HepG2 (cell line): Measurements from ENCODE around the gene INF2. TPM values are rescaled to one million over a fixed set of nuclear protein-coding genes. Genes with fewer than 3 reads are reported as not detected.
A peak's percentile ranks its signal among the peaks of the same experiment; 100 is the strongest.

Experiments
- ATF5 ChIP-seq: sonication (generic); formaldehyde crosslinking; IDR thresholded peaks from 2 replicates; pipeline ENCODE4 v1.4.0; 2020; ENCODE audit warnings: mild to moderate bottlenecking, low read depth, missing genetic modification reagents
- ATRX ChIP-seq: sonication (generic); formaldehyde crosslinking; IDR thresholded peaks from 2 replicates; pipeline ENCODE4 v1.4.0; 2020; ENCODE audit warnings: missing genetic modification reagents, borderline replicate concordance
- FUBP1 ChIP-seq: sonication (generic); formaldehyde crosslinking; IDR thresholded peaks from 2 replicates; pipeline ENCODE4 v1.5.1; 2020; ENCODE audit warnings: missing genetic modification reagents, mild to moderate bottlenecking, borderline replicate concordance
- HOXA3 ChIP-seq: sonication (generic); formaldehyde crosslinking; IDR thresholded peaks from 2 replicates; pipeline ENCODE4 v1.5.0; 2020; ENCODE audit warnings: missing genetic modification reagents
- KAT8 ChIP-seq: IDR thresholded peaks from 2 replicates; pipeline ENCODE4 v1.6.1; 2016; ENCODE audit warnings: missing genetic modification reagents, missing compliant biosample characterization
- KMT2A ChIP-seq: sonication (generic); formaldehyde crosslinking; IDR thresholded peaks from 2 replicates; pipeline ENCODE4 v1.4.0; 2020; ENCODE audit warnings: missing genetic modification reagents
- NKX3-1 ChIP-seq: sonication (generic); formaldehyde crosslinking; IDR thresholded peaks from 2 replicates; pipeline ENCODE4 v1.5.0; 2020; ENCODE audit warnings: missing genetic modification reagents
- PAXIP1 ChIP-seq: sonication (generic); formaldehyde crosslinking; conservative IDR thresholded peaks from 2 replicates; pipeline ENCODE4 v1.4.0; 2020; ENCODE audit warnings: mild to moderate bottlenecking, missing genetic modification reagents, moderate library complexity
- SNRNP70 ChIP-seq: fragments of 200-400 bp; formaldehyde crosslinking; IDR thresholded peaks from 2 replicates; pipeline ENCODE4 v1.6.1; 2017; ENCODE audit warnings: mild to moderate bottlenecking, low read depth, low read length, moderate library complexity
- ZGPAT ChIP-seq: IDR thresholded peaks from 2 replicates; pipeline ENCODE4 v1.6.1; 2016; ENCODE audit warnings: mild to moderate bottlenecking
- ZNF768 ChIP-seq: sonication (generic); formaldehyde crosslinking; IDR thresholded peaks from 2 replicates; pipeline ENCODE4 v1.4.0; 2020; ENCODE audit warnings: missing genetic modification reagents
- polyA plus RNA-seq, 8 experiments: library from polyadenylated mRNA; depleted of rRNA in 3 of 8; stranded (reverse) in 7 of 8; unstranded in 1 of 8; fragments of >200 nt; fragmentation: Illumina TruSeq in 4 of 8; extraction: Trizol in 4 of 8; gene quantifications; 2 replicates each; pipeline versions ENCODE4 v1.2.1 to v1.2.3, GENCODE V29; 2011 to 2016; ENCODE audit warnings: low read depth in 4 of 8, missing spikeins in 1 of 8, mixed read lengths in 1 of 8; ENCODE audit not compliant: insufficient read depth in 1 of 8
- total RNA-seq, 5 experiments: library from RNA; depleted of rRNA; stranded (reverse); fragments of >200 nt; fragmentation: Illumina TruSeq; extraction: Trizol; gene quantifications; 2 replicates each; pipeline ENCODE4 v1.2.3, GENCODE V29; 2016; ENCODE audit warnings: low read depth in 1 of 5
- TF ChIP-seq, protein P1 (sequence below): sonication (generic); formaldehyde crosslinking; IDR thresholded peaks from 2 replicates; pipeline ENCODE4 v1.5.0; 2020; ENCODE audit warnings: mild to moderate bottlenecking, missing genetic modification reagents, borderline replicate concordance
- TF ChIP-seq, protein P2 (sequence below): sonication (generic); formaldehyde crosslinking; IDR thresholded peaks from 2 replicates; pipeline ENCODE4 v1.4.0; 2020; ENCODE audit warnings: missing genetic modification reagents
- TF ChIP-seq, protein P3 (sequence below): sonication (generic); formaldehyde crosslinking; IDR thresholded peaks from 2 replicates; pipeline ENCODE4 v1.5.0; 2020; ENCODE audit warnings: mild to moderate bottlenecking, missing genetic modification reagents

The INF2 gene
- total and polyA plus RNA-seq, 2 of the 13 experiments (the other 11 are each of a cell fraction or from before 2014, with no cell fraction given), result 16.4 to 26.4 TPM

DNA sequence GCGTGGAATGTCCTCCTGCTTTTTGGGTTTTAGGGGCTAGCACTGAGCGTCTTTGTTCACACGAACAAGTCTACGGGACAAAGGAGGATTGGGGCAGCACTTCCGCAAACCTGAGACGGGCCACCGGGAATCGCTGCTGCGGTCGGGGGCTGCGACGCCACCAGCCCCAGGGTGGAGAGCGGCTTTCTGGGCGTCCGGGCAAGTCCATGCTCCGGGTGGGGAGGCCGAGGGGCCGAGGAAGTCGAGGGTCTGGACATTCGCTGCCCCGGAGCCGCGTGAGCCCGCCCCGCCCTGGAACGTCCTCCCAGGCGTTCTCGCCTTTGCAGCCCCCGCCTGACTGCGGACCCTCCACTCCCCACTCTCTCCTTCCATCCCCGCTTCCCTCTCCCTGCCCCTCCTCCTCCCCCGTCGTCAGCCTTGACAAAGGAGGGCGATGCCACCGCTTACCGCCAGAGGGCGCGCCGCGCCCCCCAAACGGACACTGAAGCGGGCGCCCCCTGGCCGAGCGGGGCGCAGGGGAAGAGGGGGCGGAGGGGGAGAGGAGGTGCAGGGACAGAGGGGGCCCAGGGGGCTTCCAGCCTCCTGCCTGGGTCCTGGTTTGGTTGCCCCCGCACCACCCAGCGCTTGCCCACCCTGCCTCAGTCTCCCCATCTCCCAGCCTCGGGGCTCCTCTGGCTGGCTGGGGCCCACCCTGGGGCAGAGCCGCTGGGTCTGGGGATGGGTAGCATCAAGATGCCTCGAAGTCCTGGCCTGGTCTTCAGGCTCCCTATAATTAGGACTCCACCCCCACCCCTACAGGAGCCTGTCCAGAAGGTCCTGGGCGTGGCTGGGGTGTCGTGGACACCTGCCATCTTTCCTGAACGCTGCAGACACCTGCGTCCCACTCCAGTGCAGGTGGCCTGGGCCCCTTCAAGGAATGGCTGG is 39.1 kb upstream of the INF2 start (continued):
- TF ChIP-seq HOXA3 (CRISPR knock-in tag), result no peak
- TF ChIP-seq KAT8 (CRISPR knock-in tag), result 0 out of 2 replicates have a peak, but pooled peaks have one; percentile 32
- no peak for TF ChIP-seq NKX3-1 (CRISPR knock-in tag)
- TF ChIP-seq, protein P1, sequence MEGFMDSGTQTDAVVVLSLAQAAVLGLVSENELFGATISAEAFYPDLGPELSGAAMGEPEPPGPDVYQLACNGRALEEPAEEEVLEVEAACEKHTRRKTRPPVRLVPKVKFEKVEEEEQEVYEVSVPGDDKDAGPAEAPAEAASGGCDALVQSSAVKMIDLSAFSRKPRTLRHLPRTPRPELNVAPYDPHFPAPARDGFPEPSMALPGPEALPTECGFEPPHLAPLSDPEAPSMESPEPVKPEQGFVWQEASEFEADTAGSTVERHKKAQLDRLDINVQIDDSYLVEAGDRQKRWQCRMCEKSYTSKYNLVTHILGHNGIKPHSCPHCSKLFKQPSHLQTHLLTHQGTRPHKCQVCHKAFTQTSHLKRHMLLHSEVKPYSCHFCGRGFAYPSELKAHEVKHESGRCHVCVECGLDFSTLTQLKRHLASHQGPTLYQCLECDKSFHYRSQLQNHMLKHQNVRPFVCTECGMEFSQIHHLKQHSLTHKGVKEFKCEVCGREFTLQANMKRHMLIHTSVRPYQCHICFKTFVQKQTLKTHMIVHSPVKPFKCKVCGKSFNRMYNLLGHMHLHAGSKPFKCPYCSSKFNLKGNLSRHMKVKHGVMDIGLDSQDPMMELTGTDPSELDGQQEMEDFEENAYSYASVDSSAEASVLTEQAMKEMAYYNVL, result no peak
- TF ChIP-seq SNRNP70, result no peak
- TF ChIP-seq, protein P2, sequence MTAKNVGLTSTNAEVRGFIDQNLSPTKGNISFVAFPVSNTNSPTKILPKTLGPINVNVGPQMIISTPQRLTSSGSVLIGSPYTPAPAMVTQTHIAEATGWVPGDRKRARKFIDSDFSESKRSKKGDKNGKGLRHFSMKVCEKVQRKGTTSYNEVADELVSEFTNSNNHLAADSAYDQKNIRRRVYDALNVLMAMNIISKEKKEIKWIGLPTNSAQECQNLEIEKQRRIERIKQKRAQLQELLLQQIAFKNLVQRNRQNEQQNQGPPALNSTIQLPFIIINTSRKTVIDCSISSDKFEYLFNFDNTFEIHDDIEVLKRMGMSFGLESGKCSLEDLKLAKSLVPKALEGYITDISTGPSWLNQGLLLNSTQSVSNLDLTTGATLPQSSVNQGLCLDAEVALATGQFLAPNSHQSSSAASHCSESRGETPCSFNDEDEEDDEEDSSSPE, result no peak
- TF ChIP-seq, protein P3, sequence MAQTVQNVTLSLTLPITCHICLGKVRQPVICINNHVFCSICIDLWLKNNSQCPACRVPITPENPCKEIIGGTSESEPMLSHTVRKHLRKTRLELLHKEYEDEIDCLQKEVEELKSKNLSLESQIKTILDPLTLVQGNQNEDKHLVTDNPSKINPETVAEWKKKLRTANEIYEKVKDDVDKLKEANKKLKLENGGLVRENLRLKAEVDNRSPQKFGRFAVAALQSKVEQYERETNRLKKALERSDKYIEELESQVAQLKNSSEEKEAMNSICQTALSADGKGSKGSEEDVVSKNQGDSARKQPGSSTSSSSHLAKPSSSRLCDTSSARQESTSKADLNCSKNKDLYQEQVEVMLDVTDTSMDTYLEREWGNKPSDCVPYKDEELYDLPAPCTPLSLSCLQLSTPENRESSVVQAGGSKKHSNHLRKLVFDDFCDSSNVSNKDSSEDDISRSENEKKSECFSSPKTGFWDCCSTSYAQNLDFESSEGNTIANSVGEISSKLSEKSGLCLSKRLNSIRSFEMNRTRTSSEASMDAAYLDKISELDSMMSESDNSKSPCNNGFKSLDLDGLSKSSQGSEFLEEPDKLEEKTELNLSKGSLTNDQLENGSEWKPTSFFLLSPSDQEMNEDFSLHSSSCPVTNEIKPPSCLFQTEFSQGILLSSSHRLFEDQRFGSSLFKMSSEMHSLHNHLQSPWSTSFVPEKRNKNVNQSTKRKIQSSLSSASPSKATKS (CRISPR knock-in tag), result no peak
- no peak for TF ChIP-seq ATRX
- TF ChIP-seq FUBP1, result no peak
- TF ChIP-seq ATF5, result no peak
- TF ChIP-seq PAXIP1 (CRISPR knock-in tag), result no peak
- no peak for TF ChIP-seq KMT2A (CRISPR knock-in tag)
- TF ChIP-seq ZNF768 (CRISPR knock-in tag), result no peak; the same call in 1 of the 2 replicates
- TF ChIP-seq ZGPAT, result 0 out of 2 replicates have a peak, but pooled peaks have one; percentile 47
